Testis (tissue), 3 donors: ENCODE data around the gene RPL10. TPM values are rescaled to one million over a fixed set of nuclear protein-coding genes. Genes with fewer than 3 reads are reported as not detected.

Source experiments
- microRNA-seq, 2 donors: library from miRNA; unstranded; fragments of <30 nt; microRNA quantifications; one replicate each; pipeline ENCODE4, GENCODE V29; 2016; ENCODE audit warnings: borderline number of aligned reads in 2 of 2, borderline replicate concordance in 1 of 2
- polyA plus RNA-seq: library from polyadenylated mRNA; stranded (reverse); fragments of 350-450 nt; fragmentation: Illumina TruSeq; extraction: RNeasy Lipid Tissue Mini Kit (QIAGEN cat#74804); gene quantifications from one replicate; pipeline ENCODE4 v1.2.3, GENCODE V29; 2014; ENCODE audit warnings: low read depth, low replicate concordance; ENCODE audit not compliant: insufficient read depth
- small RNA-seq, 2 donors: library from RNA; depleted of rRNA; stranded (forward); fragments of <200 nt; gene quantifications; one replicate each; pipeline ENCODE3, GENCODE V24; 2016
- total RNA-seq, 2 donors: library from RNA; depleted of rRNA; stranded (reverse); fragments of >200 nt; gene quantifications; one replicate each; pipeline ENCODE4 v1.2.3, GENCODE V29; 2016

RPL10 gene
- total and polyA plus RNA-seq, 3 donors from 2014 or later: 925 to 1,913 (median 1,423) TPM

Small RNAs within 50 kb of the gene (microRNA-seq; reads per million reads assigned to microRNA genes)
- 4.2 to 6.2 reads per million in 2 donors for gene MIR6858

Small RNAs within 50 kb of the gene (small RNA-seq; reads per million reads assigned to genes)
- gene MIR6858 (0 to 0.19 reads per million in 2 donors), gene SNORA70 (0 reads per million in 2 donors)

Other genes with a start within 250 kb of the RPL10 start
- gene OPN1MW, start 215.8 kb upstream of the RPL10 start, total RNA-seq: not detected
- gene OPN1MW, start 215.8 kb upstream of the RPL10 start, polyA plus RNA-seq: not detected
- gene OPN1MW2, start 178.6 kb upstream of the RPL10 start, total RNA-seq: not detected
- gene OPN1MW2, start 178.6 kb upstream of the RPL10 start, polyA plus RNA-seq: not detected
- gene OPN1MW3, start 140.8 kb upstream of the RPL10 start, total RNA-seq: not detected
- not detected for gene OPN1MW3, start 140.8 kb upstream of the RPL10 start, polyA plus RNA-seq
- 1 to 10 TPM; 4.2 to 6.4 TPM for gene TEX28, start 103.3 kb upstream of the RPL10 start, total RNA-seq
- gene TEX28, start 103.3 kb upstream of the RPL10 start, polyA plus RNA-seq: 9.0 TPM
- 100 to 1,000 TPM; 224 to 268 TPM for gene TKTL1, start 102.6 kb upstream of the RPL10 start, total RNA-seq
- 233 TPM for gene TKTL1, start 102.6 kb upstream of the RPL10 start, polyA plus RNA-seq
- gene FLNA, start 23.7 kb upstream of the RPL10 start, total RNA-seq: 100 to 1,000 TPM; 400 to 532 TPM
- gene FLNA, start 23.7 kb upstream of the RPL10 start, polyA plus RNA-seq: 474 TPM
- gene EMD, start 19.1 kb upstream of the RPL10 start, total RNA-seq: 10 to 100 TPM; 65.6 to 69.6 TPM
- 74.2 TPM for gene EMD, start 19.1 kb upstream of the RPL10 start, polyA plus RNA-seq
- 10 to 100 TPM; 36.5 to 42.2 TPM for gene DNASE1L1, start 10.9 kb downstream of the RPL10 start, total RNA-seq
- 18.5 TPM for gene DNASE1L1, start 10.9 kb downstream of the RPL10 start, polyA plus RNA-seq
- gene TAFAZZIN, start 13.2 kb downstream of the RPL10 start, total RNA-seq: 10 to 100 TPM; 32.1 to 48.7 TPM
- 11.8 TPM for gene TAFAZZIN, start 13.2 kb downstream of the RPL10 start, polyA plus RNA-seq
- gene ATP6AP1, start 30.3 kb downstream of the RPL10 start, total RNA-seq: 100 to 1,000 TPM in 1 of 2 donors, 10 to 100 TPM in 1; 95.1 to 158 TPM
- 119 TPM for gene ATP6AP1, start 30.3 kb downstream of the RPL10 start, polyA plus RNA-seq
- 100 to 1,000 TPM; 158 to 162 TPM for gene GDI1, start 38.8 kb downstream of the RPL10 start, total RNA-seq
- gene GDI1, start 38.8 kb downstream of the RPL10 start, polyA plus RNA-seq: 118 TPM
- gene FAM50A, start 45.8 kb downstream of the RPL10 start, total RNA-seq: 10 to 100 TPM; 38.4 to 38.5 TPM
- 29.6 TPM for gene FAM50A, start 45.8 kb downstream of the RPL10 start, polyA plus RNA-seq
- 10 to 100 TPM; 37.3 to 63.5 TPM for gene PLXNA3, start 59.9 kb downstream of the RPL10 start, total RNA-seq
- 24.7 TPM for gene PLXNA3, start 59.9 kb downstream of the RPL10 start, polyA plus RNA-seq
- gene LAGE3, start 80.9 kb downstream of the RPL10 start, total RNA-seq: 10 to 100 TPM; 29.1 to 30.9 TPM
- gene LAGE3, start 80.9 kb downstream of the RPL10 start, polyA plus RNA-seq: 12.4 TPM
- 10 to 100 TPM; 16.8 to 18.9 TPM for gene UBL4A, start 88.2 kb downstream of the RPL10 start, total RNA-seq
- gene UBL4A, start 88.2 kb downstream of the RPL10 start, polyA plus RNA-seq: 13.3 TPM
- gene SLC10A3, start 92.3 kb downstream of the RPL10 start, total RNA-seq: 10 to 100 TPM; 25.0 to 26.5 TPM
- gene SLC10A3, start 92.3 kb downstream of the RPL10 start, polyA plus RNA-seq: 22.4 TPM
- gene FAM3A, start 117.9 kb downstream of the RPL10 start, total RNA-seq: 10 to 100 TPM; 24.7 to 41.1 TPM
- 24.0 TPM for gene FAM3A, start 117.9 kb downstream of the RPL10 start, polyA plus RNA-seq
- gene G6PD, start 148.5 kb downstream of the RPL10 start, total RNA-seq: 100 to 1,000 TPM; 263 to 419 TPM
- 206 TPM for gene G6PD, start 148.5 kb downstream of the RPL10 start, polyA plus RNA-seq
- 10 to 100 TPM; 28.1 to 38.7 TPM for gene IKBKG, start 149.2 kb downstream of the RPL10 start, total RNA-seq
- gene IKBKG, start 149.2 kb downstream of the RPL10 start, polyA plus RNA-seq: 27.9 TPM
- 10 to 100 TPM; 14.7 to 18.1 TPM for gene CTAG1A, start 186.8 kb downstream of the RPL10 start, total RNA-seq
- gene CTAG1A, start 186.8 kb downstream of the RPL10 start, polyA plus RNA-seq: 7.1 TPM
- 10 to 100 TPM; 18.0 to 20.3 TPM for gene CTAG1B, start 220.9 kb downstream of the RPL10 start, total RNA-seq
- gene CTAG1B, start 220.9 kb downstream of the RPL10 start, polyA plus RNA-seq: 7.1 TPM